Hepatocyte (in vitro differentiated cells): ENCODE measurements around the gene ZNG1B. TPM values are rescaled to one million over a fixed set of nuclear protein-coding genes. Genes with fewer than 3 reads are reported as not detected.
"Not testable (repeated sequence)": the region's sequence is repeated elsewhere in the genome, so short reads cannot be mapped to it uniquely, and the experiment has no call there.

ENCODE experiments used
- DNase-seq: peaks from one replicate; pipeline ENCODE4 v3.0.0-alpha.2; 2016; ENCODE audit warnings: low spot score
- H2AFZ ChIP-seq: fragments of 200-600 bp; sonication (generic); 2 replicates; pipeline ENCODE4 v1.6.0; 2016; ENCODE audit warnings: antibody characterized with exemption, mild to moderate bottlenecking
- H3K27ac ChIP-seq: fragments of 200-600 bp; sonication (generic); 2 replicates; pipeline ENCODE4 v1.5.1; 2016; ENCODE audit warnings: mild to moderate bottlenecking
- H3K27me3 ChIP-seq: fragments of 200-600 bp; sonication (generic); 2 replicates; pipeline ENCODE4 v1.6.1; 2016
- H3K36me3 ChIP-seq: fragments of 200-600 bp; sonication (generic); replicated peaks from 2 replicates; pipeline ENCODE4 v1.5.1; 2016; ENCODE audit warnings: low read depth; ENCODE audit not compliant: insufficient read depth
- H3K4me1 ChIP-seq: fragments of 200-600 bp; sonication (generic); 2 replicates; pipeline ENCODE4 v1.5.1; 2016; ENCODE audit warnings: mild to moderate bottlenecking, moderate library complexity; ENCODE audit not compliant: insufficient read depth
- H3K4me2 ChIP-seq: fragments of 200-600 bp; sonication (generic); 2 replicates; pipeline ENCODE4 v1.6.0; 2016
- H3K4me3 ChIP-seq: fragments of 200-600 bp; sonication (generic); 2 replicates; pipeline ENCODE4 v1.5.1; 2016; ENCODE audit warnings: mild to moderate bottlenecking
- H3K79me2 ChIP-seq: fragments of 200-600 bp; sonication (generic); 2 replicates; pipeline ENCODE4 v1.6.0; 2017; ENCODE audit warnings: mild to moderate bottlenecking
- H3K9me2 ChIP-seq: fragments of 200-600 bp; sonication (generic); replicated peaks from 2 replicates; pipeline ENCODE4 v1.6.0; 2017; ENCODE audit warnings: mild to moderate bottlenecking; ENCODE audit not compliant: insufficient read depth
- H3K9me3 ChIP-seq: fragments of 200-600 bp; sonication (generic); 2 replicates; pipeline ENCODE4 v1.5.1; 2016; ENCODE audit warnings: low read depth, mild to moderate bottlenecking
- H4K20me1 ChIP-seq: fragments of 200-600 bp; sonication (generic); 2 replicates; pipeline ENCODE4 v1.6.0; 2016; ENCODE audit warnings: mild to moderate bottlenecking; ENCODE audit not compliant: insufficient read depth, poor library complexity, severe bottlenecking
- WGBS: methylation state at CpG from one replicate; pipeline ENCODE4 v1.1.6; 2016; ENCODE audit warnings: low lambda C conversion rate; ENCODE audit errors: missing lambda C conversion rate; 5-methylcytosine and 5-hydroxymethylcytosine counted together
- polyA plus RNA-seq: library from polyadenylated mRNA; unstranded; fragments of >200 nt; fragmentation: Nextera tagmentation; extraction: Ambion mirVana; gene quantifications from 2 replicates; pipeline ENCODE4 v1.2.1, GENCODE V29; 2016
- total RNA-seq: library from RNA; depleted of rRNA; stranded (reverse); fragments of >200 nt; gene quantifications from 2 replicates; pipeline ENCODE4 v1.2.3, GENCODE V29; 2014

Gene ZNG1B
- total and polyA plus RNA-seq, 2 experiments from 2014 or later: 46.3 to 52.3 TPM

DNA sequence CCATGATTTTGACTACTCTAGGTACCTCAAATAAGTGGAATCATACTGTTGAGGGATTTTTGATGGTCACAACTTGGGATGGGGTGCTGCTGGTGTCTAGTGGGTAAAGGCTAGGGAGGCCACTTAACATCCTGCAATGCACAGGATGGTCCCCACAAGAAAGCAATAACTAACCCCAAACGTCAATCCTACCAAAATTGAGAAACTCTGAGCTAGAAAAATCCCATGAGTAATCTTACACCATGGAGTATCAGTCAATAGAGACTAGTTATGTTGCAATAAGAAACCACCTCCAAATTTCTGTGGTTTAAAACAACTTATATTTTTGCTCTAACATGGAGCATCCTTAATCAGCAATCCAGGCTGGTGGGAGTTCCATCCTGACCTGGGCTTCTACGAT is 79.5 kb downstream of the ZNG1B start:
- not testable (repeated sequence) for H3K4me2 ChIP-seq, H3K4me3 ChIP-seq, H3K9me3 ChIP-seq, H3K4me1 ChIP-seq, H2AFZ ChIP-seq, H3K27ac ChIP-seq, H3K27me3 ChIP-seq, H3K36me3 ChIP-seq, H3K9me2 ChIP-seq, H4K20me1 ChIP-seq, DNase-seq, H3K79me2 ChIP-seq
- 57% methylated on average over 1 of the region's 2 CpGs for WGBS

GRCh38 chr2:113520837-113521236 is 83.3 kb downstream of the ZNG1B start:
- not testable (repeated sequence) for H3K4me1 ChIP-seq, H2AFZ ChIP-seq, H3K9me3 ChIP-seq, H3K27ac ChIP-seq, DNase-seq, H3K4me2 ChIP-seq, H3K36me3 ChIP-seq, H3K79me2 ChIP-seq, H4K20me1 ChIP-seq, H3K4me3 ChIP-seq, H3K27me3 ChIP-seq, H3K9me2 ChIP-seq
- 74% methylated on average over 6 of the region's 6 CpGs for WGBS

DNA sequence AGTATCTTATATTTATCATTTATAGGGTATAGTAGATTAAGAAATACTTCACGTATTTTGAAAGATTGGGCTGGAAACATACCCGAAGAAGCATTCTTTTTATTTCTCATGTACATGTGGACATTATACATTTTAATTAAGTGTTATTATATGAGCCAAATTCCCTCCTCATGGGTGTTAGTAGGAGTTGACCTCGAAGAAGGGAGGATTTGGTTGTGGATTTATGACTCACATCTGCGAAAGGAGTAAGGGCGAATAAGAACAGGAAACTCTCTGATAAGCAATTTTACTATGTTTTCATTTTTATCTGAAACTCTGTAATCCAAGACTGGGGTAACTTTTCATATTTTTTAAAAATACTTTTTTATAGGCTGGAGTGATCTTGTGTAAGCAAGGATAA is 84.0 kb downstream of the ZNG1B start:
- H3K4me2 ChIP-seq, H3K4me1 ChIP-seq, H3K27me3 ChIP-seq, H3K9me2 ChIP-seq, H3K36me3 ChIP-seq, H4K20me1 ChIP-seq, H2AFZ ChIP-seq, DNase-seq, H3K9me3 ChIP-seq, H3K4me3 ChIP-seq, H3K79me2 ChIP-seq, H3K27ac ChIP-seq: not testable (repeated sequence)
- WGBS: 62% methylated on average over 5 of the region's 5 CpGs

DNA sequence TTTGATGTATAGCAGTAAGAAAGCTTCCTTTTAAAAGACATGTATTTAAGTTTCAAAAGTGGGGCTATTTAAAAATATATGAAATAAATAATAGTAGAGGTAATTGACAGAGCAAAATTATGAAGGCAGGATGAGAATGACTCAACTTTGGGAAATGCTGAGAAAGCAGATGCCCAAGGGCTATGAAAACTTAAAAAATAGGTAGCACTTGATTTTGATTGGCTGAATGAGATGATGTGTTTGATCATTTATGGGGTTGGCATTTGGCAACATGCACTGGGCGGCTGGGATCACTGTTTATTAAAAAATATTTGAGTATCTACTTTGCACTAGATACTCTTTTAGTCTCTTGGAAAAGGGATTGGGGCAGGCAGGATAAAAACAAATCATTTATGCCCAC is 87.5 kb downstream of the ZNG1B start:
- not testable (repeated sequence) for H3K9me3 ChIP-seq, DNase-seq, H3K27ac ChIP-seq, H3K4me3 ChIP-seq, H3K4me2 ChIP-seq, H3K36me3 ChIP-seq, H2AFZ ChIP-seq, H3K4me1 ChIP-seq, H3K27me3 ChIP-seq, H3K9me2 ChIP-seq, H4K20me1 ChIP-seq, H3K79me2 ChIP-seq
- WGBS: 50% methylated on average over 1 of the region's 1 CpG

DNA sequence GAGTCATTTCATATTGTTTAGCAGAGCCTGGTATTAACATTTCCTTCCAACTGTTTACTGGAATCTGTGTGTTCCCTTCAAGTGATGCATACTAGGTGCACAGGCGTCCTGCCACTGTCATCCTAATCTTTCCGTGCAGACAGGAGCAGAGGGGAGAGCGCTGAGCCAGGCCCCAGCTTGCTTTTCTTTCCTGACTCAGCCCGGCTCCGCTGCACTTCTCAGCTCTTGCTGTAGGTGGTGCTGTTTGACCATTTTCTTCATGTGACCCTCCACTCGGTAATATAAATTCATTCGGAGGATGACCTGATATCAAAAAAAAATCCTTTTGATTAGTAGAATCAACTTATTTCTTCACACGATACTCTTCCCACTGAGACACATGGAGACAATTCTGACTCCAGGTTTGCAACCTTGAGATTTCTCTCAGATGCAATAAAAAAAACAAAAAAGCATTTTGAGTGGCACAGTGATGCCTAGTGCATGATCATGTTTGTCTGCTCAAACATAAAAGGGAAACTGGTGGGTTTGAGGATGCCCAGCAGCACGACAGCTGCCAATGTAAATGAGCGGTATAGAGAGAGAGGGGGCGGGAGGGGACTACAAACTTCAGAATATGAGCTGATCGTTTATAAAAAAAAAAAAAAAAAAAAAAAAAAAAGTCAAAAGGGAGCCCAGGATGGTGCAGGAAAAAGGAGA is 90.0 kb downstream of the ZNG1B start:
- H3K9me3 ChIP-seq, H4K20me1 ChIP-seq, H3K4me3 ChIP-seq, H3K79me2 ChIP-seq, H3K27me3 ChIP-seq, H3K27ac ChIP-seq, H3K4me2 ChIP-seq, DNase-seq, H2AFZ ChIP-seq, H3K9me2 ChIP-seq, H3K4me1 ChIP-seq, H3K36me3 ChIP-seq: not testable (repeated sequence)
- WGBS: 9% methylated on average over 6 of the region's 12 CpGs

- not testable (repeated sequence) for H3K36me3 ChIP-seq, DNase-seq
- 52% methylated on average over 5 of the region's 5 CpGs for WGBS
These were observed 90.6 kb downstream of the ZNG1B start for GRCh38 chr2:113528126-113528525.

DNA sequence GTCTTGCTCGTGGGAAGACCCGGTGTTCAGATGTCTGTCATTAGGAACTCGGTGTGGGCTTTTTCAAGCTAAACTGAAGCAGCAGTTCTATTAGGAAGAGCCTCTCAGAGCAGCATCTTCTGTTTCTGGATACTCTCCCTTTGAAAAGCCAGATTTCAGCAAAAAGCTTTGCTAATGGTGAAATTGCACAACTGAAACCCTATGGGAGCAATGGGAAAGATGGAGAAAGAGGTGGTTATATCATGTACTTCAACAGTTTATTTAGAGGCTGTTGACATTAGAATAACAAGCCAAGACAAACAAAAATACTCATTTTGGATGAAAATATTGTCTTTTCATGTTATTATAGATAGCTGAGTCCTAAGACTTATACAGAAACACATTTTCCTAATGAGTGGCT is 91.4 kb downstream of the ZNG1B start:
- not testable (repeated sequence) for H3K36me3 ChIP-seq, H2AFZ ChIP-seq, DNase-seq, H3K4me2 ChIP-seq, H4K20me1 ChIP-seq, H3K79me2 ChIP-seq, H3K9me2 ChIP-seq, H3K4me1 ChIP-seq, H3K27ac ChIP-seq, H3K4me3 ChIP-seq, H3K27me3 ChIP-seq, H3K9me3 ChIP-seq
- 58% methylated on average over 3 of the region's 3 CpGs for WGBS

More at GRCh38 chr2:113528126-113528525, 90.6 kb downstream of the ZNG1B start:
- not testable (repeated sequence) for H3K9me2 ChIP-seq, H3K9me3 ChIP-seq, H3K4me3 ChIP-seq, H3K79me2 ChIP-seq, H3K4me1 ChIP-seq, H3K27ac ChIP-seq, H3K4me2 ChIP-seq, H4K20me1 ChIP-seq, H3K27me3 ChIP-seq, H2AFZ ChIP-seq

- not testable (repeated sequence) for H3K4me2 ChIP-seq, H3K9me2 ChIP-seq, H4K20me1 ChIP-seq, H3K36me3 ChIP-seq, H3K79me2 ChIP-seq, H3K27ac ChIP-seq, H2AFZ ChIP-seq, H3K27me3 ChIP-seq, H3K4me3 ChIP-seq, DNase-seq, H3K9me3 ChIP-seq, H3K4me1 ChIP-seq
- WGBS: 80% methylated on average over 1 of the region's 4 CpGs
These were observed 95.5 kb downstream of the ZNG1B start for GRCh38 chr2:113532991-113533390.

GRCh38 chr2:113536573-113536972 is 99.1 kb downstream of the ZNG1B start:
- H3K36me3 ChIP-seq, H4K20me1 ChIP-seq, H3K27ac ChIP-seq, DNase-seq, H3K9me3 ChIP-seq, H3K79me2 ChIP-seq, H2AFZ ChIP-seq, H3K4me2 ChIP-seq, H3K4me3 ChIP-seq, H3K4me1 ChIP-seq, H3K27me3 ChIP-seq, H3K9me2 ChIP-seq: not testable (repeated sequence)
- 71% methylated on average over 6 of the region's 6 CpGs for WGBS
